Testis (tissue), 3 donors: ENCODE measurements around the gene CARS1. TPM values are rescaled to one million over a fixed set of nuclear protein-coding genes. Genes with fewer than 3 reads are reported as not detected.

ENCODE experiments used
- DNase-seq: peaks from one replicate; pipeline ENCODE4 v3.0.0-alpha.2; 2019
- H3K27ac ChIP-seq, 2 donors: fragments of 200-600 bp; sonication (generic); one replicate each; pipeline ENCODE4 v1.5.1; 2019
- H3K27me3 ChIP-seq: fragments of 200-600 bp; sonication (generic); one replicate; pipeline ENCODE4 v1.5.1; 2019
- H3K36me3 ChIP-seq: fragments of 200-600 bp; sonication (generic); one replicate; pipeline ENCODE4 v1.5.1; 2017; ENCODE audit warnings: low read depth; ENCODE audit errors: missing control alignments
- H3K4me1 ChIP-seq: fragments of 200-600 bp; sonication (generic); one replicate; pipeline ENCODE4 v1.5.1; 2019
- H3K4me3 ChIP-seq, 2 donors: fragments of 200-600 bp; sonication (generic); one replicate each; pipeline ENCODE4 v1.5.1; 2017 to 2019
- H3K9me3 ChIP-seq: fragments of 200-600 bp; sonication (generic); one replicate; pipeline ENCODE4 v1.5.1; 2017
- CTCF ChIP-seq, 3 experiments: fragments of 450-650 bp in 2 of 3; fragments of 200-600 bp in 1 of 3; sonication (generic) in 1 of 3; IDR thresholded peaks; one replicate each; pipeline ENCODE4 v1.5.1; 2016 to 2019; ENCODE audit warnings: antibody characterized with exemption in 3 of 3, mild to moderate bottlenecking in 2 of 3, moderate library complexity in 1 of 3
- POLR2A ChIP-seq: fragments of 450-650 bp; IDR thresholded peaks from one replicate; pipeline ENCODE4 v1.6.1; 2017; ENCODE audit warnings: antibody characterized with exemption, mild to moderate bottlenecking, moderate library complexity
- WGBS, 2 donors: methylation state at CpG; one replicate each; pipeline ENCODE4 v1.1.5; 2018; 5-methylcytosine and 5-hydroxymethylcytosine counted together
- intact Hi-C: fragments of 100-400 bp; cut with DNase I; formaldehyde crosslinking; loops from one replicate; pipeline ENCODE4 v1.15.1; 2023; ENCODE audit warnings: low total_unique reads
- polyA plus RNA-seq: library from polyadenylated mRNA; stranded (reverse); fragments of 350-450 nt; fragmentation: Illumina TruSeq; extraction: RNeasy Lipid Tissue Mini Kit (QIAGEN cat#74804); gene quantifications from one replicate; pipeline ENCODE4 v1.2.3, GENCODE V29; 2014; ENCODE audit warnings: low read depth, low replicate concordance; ENCODE audit not compliant: insufficient read depth
- total RNA-seq, 2 donors: library from RNA; depleted of rRNA; stranded (reverse); fragments of >200 nt; gene quantifications; one replicate each; pipeline ENCODE4 v1.2.3, GENCODE V29; 2016

The CARS1 gene
- total and polyA plus RNA-seq, 3 donors from 2014 or later = 34.8 to 48.2 (median 43.8) TPM

- TF ChIP-seq POLR2A = no peak
- no peak for TF ChIP-seq CTCF (IDR thresholded peaks at IDR 0.05)
Measured at GRCh38 chr11:3022300-3022967, 34.8 kb downstream of the CARS1 start.

DNA sequence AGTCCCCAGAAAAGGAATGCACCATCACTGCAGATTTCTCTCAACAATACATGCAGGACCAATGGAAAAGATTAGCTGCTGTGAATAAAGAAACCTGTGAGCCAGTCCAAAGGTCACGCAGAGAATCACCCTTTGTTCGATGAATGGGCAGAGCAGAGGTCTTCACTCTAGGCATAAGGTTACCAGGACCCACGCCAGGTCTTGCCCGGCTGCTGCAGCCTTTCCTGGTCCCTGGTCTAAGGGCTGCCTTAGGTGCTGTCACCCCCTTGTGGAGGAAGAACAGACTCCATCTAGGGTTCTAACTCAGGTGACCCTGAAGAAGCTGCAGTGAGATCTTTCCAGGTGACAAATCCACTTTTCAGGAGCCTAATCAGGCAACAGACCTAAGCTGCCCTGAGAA lies 36.1 kb downstream of the CARS1 start:
- Histone ChIP-seq H3K9me3 (no peaks in the 10 kb centered on the region), H3K4me3 (no peak overlapping the region), H3K36me3 (no peaks in the 10 kb centered on the region), H3K27me3 (no peaks in the 10 kb centered on the region), H3K4me1 (no peaks in the 10 kb centered on the region), H3K27ac (no peak overlapping the region)
- DNase-seq = peak; percentile 70
- intact Hi-C loops = no loop called here
- WGBS, 2 donors = 47 to 68% methylated on average over 4 of the region's 4 CpGs
- TF ChIP-seq CTCF (IDR thresholded peaks at IDR 0.05) (peak; percentile 31 to 47 (median 39)), POLR2A (no peak)

More at GRCh38 chr11:3022300-3022967, 34.8 kb downstream of the CARS1 start:
- intact Hi-C loops = no loop called here
- Histone ChIP-seq H3K4me1 (no peaks in the 10 kb centered on the region), H3K36me3 (no peaks in the 10 kb centered on the region), H3K27me3 (no peaks in the 10 kb centered on the region), H3K27ac (no peak overlapping the region), H3K4me3 (no peak overlapping the region), H3K9me3 (no peaks in the 10 kb centered on the region)
- no peak for DNase-seq
- WGBS, 2 donors = 88 to 92% methylated on average over 13 to 14 of the region's 14 CpGs

DNA sequence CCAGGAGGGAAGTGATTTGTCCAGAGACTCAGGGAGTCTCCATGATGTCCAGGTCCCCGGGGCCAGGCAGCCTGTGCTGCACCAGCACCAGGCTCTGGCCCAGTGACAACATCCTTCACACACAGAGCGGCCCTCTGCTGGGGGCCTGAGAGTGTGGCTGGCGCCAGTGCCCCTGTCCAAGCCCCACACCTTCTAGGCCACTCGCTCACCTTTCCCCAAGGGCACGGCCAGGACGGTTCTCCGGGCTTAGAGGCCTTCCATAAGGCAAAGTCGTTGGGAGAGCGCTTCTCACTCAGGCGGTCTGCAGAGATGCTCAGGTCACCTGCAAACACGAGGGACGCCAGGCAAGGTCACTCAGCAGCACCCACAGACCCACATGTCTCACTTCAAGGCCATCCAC lies 37.2 kb downstream of the CARS1 start:
- Histone ChIP-seq H3K27ac (no peak overlapping the region), H3K36me3 (no peaks in the 10 kb centered on the region), H3K27me3 (no peaks in the 10 kb centered on the region), H3K4me1 (no peaks in the 10 kb centered on the region), H3K9me3 (no peaks in the 10 kb centered on the region), H3K4me3 (no peak overlapping the region)
- no peak for DNase-seq
- TF ChIP-seq CTCF (IDR thresholded peaks at IDR 0.05) (no peak), POLR2A (no peak)
- intact Hi-C loops = no loop called here
- 82 to 88% methylated on average over 9 to 12 of the region's 12 CpGs for WGBS, 2 donors

- intact Hi-C loops = no loop called here
- Histone ChIP-seq H3K4me3 (no peak overlapping the region), H3K27ac (no peak overlapping the region), H3K27me3 (no peaks in the 10 kb centered on the region), H3K36me3 (no peaks in the 10 kb centered on the region), H3K9me3 (no peaks in the 10 kb centered on the region), H3K4me1 (no peaks in the 10 kb centered on the region)
- no peak for DNase-seq
- no peak for TF ChIP-seq CTCF (IDR thresholded peaks at IDR 0.05)
- no peak for TF ChIP-seq POLR2A
- 81 to 85% methylated on average over 4 to 5 of the region's 5 CpGs for WGBS, 2 donors
Measured at GRCh38 chr11:3018596-3018995, 38.6 kb downstream of the CARS1 start.

- Histone ChIP-seq H3K4me3 (no peak overlapping the region), H3K4me1 (no peaks in the 10 kb centered on the region), H3K27ac (no peak overlapping the region), H3K36me3 (no peaks in the 10 kb centered on the region), H3K27me3 (no peaks in the 10 kb centered on the region), H3K9me3 (no peaks in the 10 kb centered on the region)
- 95 to 96% methylated on average over 11 of the region's 11 CpGs for WGBS, 2 donors
- intact Hi-C loops = no loop called here
- DNase-seq = no peak
- no peak for TF ChIP-seq CTCF (IDR thresholded peaks at IDR 0.05)
- TF ChIP-seq POLR2A = no peak
Measured at GRCh38 chr11:3016861-3017260, 40.4 kb downstream of the CARS1 start.
